Heart left ventricle (tissue), 16 donors: ENCODE results near the gene CAD. TPM values are rescaled to one million over a fixed set of nuclear protein-coding genes. Genes with fewer than 3 reads are reported as not detected.

Experiments used
- ATAC-seq, 4 donors: fragments of 200-7000 bp; cut with Tn5 transposase; one replicate each; pipeline ENCODE4 v1.9.1; 2020 to 2022; ENCODE audit warnings: moderate library complexity in 4 of 4, mild to moderate bottlenecking in 3 of 4, moderate number of reproducible peaks in 1 of 4
- DNase-seq, 5 donors: peaks; one replicate each; pipeline ENCODE4 v3.0.0-alpha.2; 2020
- H3K27ac ChIP-seq, 12 donors: fragments of 200-600 bp; sonication (generic) in 4 of 12; one replicate each; pipeline versions ENCODE4 v1.5.0 to v1.8.0; 2016 to 2022; ENCODE audit warnings: mild to moderate bottlenecking in 2 of 12
- H3K27me3 ChIP-seq, 9 donors: fragments of 200-600 bp; sonication (generic) in 2 of 9; one replicate each; pipeline versions ENCODE4 v1.5.1 to v1.8.0; 2016 to 2022; ENCODE audit warnings: mild to moderate bottlenecking in 3 of 9
- H3K36me3 ChIP-seq, 9 donors: fragments of 200-600 bp; sonication (generic) in 2 of 9; one replicate each; pipeline versions ENCODE4 v1.5.0 to v1.8.0; 2018 to 2022; ENCODE audit warnings: mild to moderate bottlenecking in 2 of 9
- H3K4me1 ChIP-seq, 12 donors: fragments of 200-600 bp; sonication (generic) in 4 of 12; one replicate each; pipeline versions ENCODE4 v1.5.0 to v1.8.0; 2016 to 2022; ENCODE audit warnings: mild to moderate bottlenecking in 3 of 12
- H3K4me3 ChIP-seq, 12 donors: fragments of 200-600 bp; sonication (generic) in 4 of 12; one replicate each; pipeline versions ENCODE4 v1.5.0 to v1.8.0; 2017 to 2022; ENCODE audit warnings: mild to moderate bottlenecking in 9 of 12, moderate library complexity in 4 of 12
- H3K9me3 ChIP-seq, 12 donors: fragments of 200-600 bp; sonication (generic) in 4 of 12; one replicate each; pipeline versions ENCODE4 v1.5.0 to v1.8.0; 2016 to 2022; ENCODE audit warnings: mild to moderate bottlenecking in 1 of 12
- CTCF ChIP-seq, 12 donors: fragments of 200-600 bp; sonication (generic) in 4 of 12; IDR thresholded peaks; one replicate each; pipeline versions ENCODE4 v1.5.0 to v1.8.0; 2018 to 2022; ENCODE audit warnings: antibody characterized with exemption in 12 of 12, mild to moderate bottlenecking in 5 of 12
- POLR2A ChIP-seq, 2 donors: fragments of 450-650 bp; IDR thresholded peaks; one replicate each; pipeline ENCODE4 v1.6.1; 2017; ENCODE audit warnings: antibody characterized with exemption in 2 of 2, mild to moderate bottlenecking in 2 of 2, moderate library complexity in 2 of 2
- WGBS, 4 donors: extraction: QIAGEN DNeasy Blood & Tissue Kit in 2 of 4; methylation state at CpG; one replicate each; pipeline versions ENCODE4 v1.1.5 to v1.1.7; 2013 to 2018; 5-methylcytosine and 5-hydroxymethylcytosine counted together
- intact Hi-C, 10 donors: fragments of 100-400 bp; cut with DNase I; formaldehyde crosslinking; loops; one replicate each; pipeline versions ENCODE4 v1.11.1 to v1.14.2; 2022
- polyA plus RNA-seq, 2 donors: library from polyadenylated mRNA; stranded (reverse); fragments of 200-250 nt; gene quantifications; one replicate each; pipeline ENCODE4 v1.2.3, GENCODE V29; 2013
- total RNA-seq, 9 donors: library from RNA; depleted of rRNA in 2 of 9; stranded (reverse); fragments of >200 nt in 2 of 9; fragmentation: NEBNext Ultra II Directional in 3 of 9; extraction: Animal tissue kit (Norgen Biotek cat#: 25700) in 3 of 9; gene quantifications; one replicate each; pipeline versions ENCODE4 v1.1.0 to v1.2.4, GENCODE V29; 2016 to 2023
- donor health status: ischemic (EF 13 %, LVEDD 7.1; RV severe dilation, severe dysfunction).
- donor health status: healthy with polysubstance abuse.
- donor health status: DM: no; HTN: yes; CAD: no.
- donor health status: DM: no; HTN: no; CAD: no.
- donor health status: ischemic (EF 25% LVEDD 6.9; RV normal size, moderate dysfunction).
- donor health status: ischemic (EF 25% LVEDD 5.7; RV mildly dilated, moderate dysfunction).
- donor health status: healthy.
- donor health status: DM: yes; HTN: yes; CAD: no.
- donor health status: ischemic (EF 35%, LVEDD 5.7; RV mildly dilated, moderate dysfunction).
- donor health status: nonischemic (EF 11% LVEDD 7.7; RV severe dilation, severe dysfunction).
- donor health status: DM: yes; HTN: yes; CAD: no.
- donor health status: PGD.
- donor health status: ischemic (EF 29% LVEDD 5.4; RV normal size, mild dysfunction).
- donor health status: nonischemic (EF 23%, LVEDD 6.1; RV moderate dilation, normal function).

Gene CAD
- total and polyA plus RNA-seq, 11 donors = 3.2 to 14.2 (median 6.7) TPM

- Histone ChIP-seq H3K9me3 (no peaks in the 10 kb centered on the region), H3K27me3 (no peaks in the 10 kb centered on the region), H3K4me1 (peaks cover 0 to 11% (median 8%) of the 10 kb centered on the region in 12 donors), H3K27ac (no peak overlapping the region), H3K36me3 (peaks cover 0 to 82% (median 68%) of the 10 kb centered on the region in 9 donors), H3K4me3 (no peak overlapping the region)
- 90 to 97% (median 94%) methylated on average over 5 of the region's 5 CpGs for WGBS, 4 donors
- TF ChIP-seq CTCF (IDR thresholded peaks at IDR 0.05) (no peak), POLR2A (IDR thresholded peaks at IDR 0.05) (no peak)
- no peak for DNase-seq
- ATAC-seq = no peak
- intact Hi-C loops = no loop called here
Measured at GRCh38 chr2:27222407-27222806, 5.2 kb downstream of the CAD start.

- intact Hi-C loops = no loop called here
- no peak for ATAC-seq
- peaks cover 0 to 5% (median 0%) of the 10 kb centered on the region in 12 donors for H3K4me1 ChIP-seq
- H3K36me3 ChIP-seq = peaks cover 0 to 92% (median 78%) of the 10 kb centered on the region in 9 donors
- DNase-seq = no peak
- H3K9me3 ChIP-seq = no peaks in the 10 kb centered on the region
- H3K4me3 ChIP-seq = no peak overlapping the region
- 94 to 98% (median 96%) methylated on average over 6 of the region's 6 CpGs for WGBS, 4 donors
- H3K27me3 ChIP-seq = no peaks in the 10 kb centered on the region
- no peak for TF ChIP-seq CTCF (IDR thresholded peaks at IDR 0.05)
- H3K27ac ChIP-seq = no peak overlapping the region
Measured at GRCh38 chr2:27223416-27223815, 6.2 kb downstream of the CAD start.

GRCh38 chr2:27225526-27225925, 8.4 kb downstream of the CAD start:
- Histone ChIP-seq H3K36me3 (peaks cover 0 to 100% (median 95%) of the 10 kb centered on the region in 9 donors), H3K27me3 (no peaks in the 10 kb centered on the region), H3K27ac (no peak overlapping the region), H3K4me1 (no peaks in the 10 kb centered on the region), H3K9me3 (no peaks in the 10 kb centered on the region), H3K4me3 (no peak overlapping the region)
- ATAC-seq (no peak), DNase-seq (no peak)
- WGBS, 4 donors = 91 to 96% (median 94%) methylated on average over 9 of the region's 9 CpGs
- TF ChIP-seq CTCF (IDR thresholded peaks at IDR 0.05) (no peak), POLR2A (IDR thresholded peaks at IDR 0.05) (no peak)
- intact Hi-C loops = no loop called here

GRCh38 chr2:27227501-27227900, 10.3 kb downstream of the CAD start:
- H3K4me3 ChIP-seq = no peak overlapping the region
- peaks cover 0 to 100% (median 98%) of the 10 kb centered on the region in 9 donors for H3K36me3 ChIP-seq
- no peak for DNase-seq
- WGBS, 4 donors = 87 to 92% (median 88%) methylated on average over 2 of the region's 2 CpGs
- no peak for ATAC-seq
- H3K9me3 ChIP-seq = no peaks in the 10 kb centered on the region
- intact Hi-C loops = no loop called here
- no peak for TF ChIP-seq POLR2A (IDR thresholded peaks at IDR 0.05)
- TF ChIP-seq CTCF (IDR thresholded peaks at IDR 0.05) = no peak
- no peaks in the 10 kb centered on the region for H3K27me3 ChIP-seq
- no peak overlapping the region for H3K27ac ChIP-seq
- no peaks in the 10 kb centered on the region for H3K4me1 ChIP-seq
